HG02610 (cell line): Measurements from ENCODE around the gene GINS1.
A peak's percentile ranks its signal among the peaks of the same experiment; 100 is the strongest.

Experiments used
- ATAC-seq: cut with Tn5 transposase; IDR thresholded peaks from one replicate; pipeline ENCODE4 v1.9.1; 2021; ENCODE audit warnings: mild to moderate bottlenecking, moderate library complexity; ENCODE audit not compliant: unreplicated experiment

Gene GINS1

DNA sequence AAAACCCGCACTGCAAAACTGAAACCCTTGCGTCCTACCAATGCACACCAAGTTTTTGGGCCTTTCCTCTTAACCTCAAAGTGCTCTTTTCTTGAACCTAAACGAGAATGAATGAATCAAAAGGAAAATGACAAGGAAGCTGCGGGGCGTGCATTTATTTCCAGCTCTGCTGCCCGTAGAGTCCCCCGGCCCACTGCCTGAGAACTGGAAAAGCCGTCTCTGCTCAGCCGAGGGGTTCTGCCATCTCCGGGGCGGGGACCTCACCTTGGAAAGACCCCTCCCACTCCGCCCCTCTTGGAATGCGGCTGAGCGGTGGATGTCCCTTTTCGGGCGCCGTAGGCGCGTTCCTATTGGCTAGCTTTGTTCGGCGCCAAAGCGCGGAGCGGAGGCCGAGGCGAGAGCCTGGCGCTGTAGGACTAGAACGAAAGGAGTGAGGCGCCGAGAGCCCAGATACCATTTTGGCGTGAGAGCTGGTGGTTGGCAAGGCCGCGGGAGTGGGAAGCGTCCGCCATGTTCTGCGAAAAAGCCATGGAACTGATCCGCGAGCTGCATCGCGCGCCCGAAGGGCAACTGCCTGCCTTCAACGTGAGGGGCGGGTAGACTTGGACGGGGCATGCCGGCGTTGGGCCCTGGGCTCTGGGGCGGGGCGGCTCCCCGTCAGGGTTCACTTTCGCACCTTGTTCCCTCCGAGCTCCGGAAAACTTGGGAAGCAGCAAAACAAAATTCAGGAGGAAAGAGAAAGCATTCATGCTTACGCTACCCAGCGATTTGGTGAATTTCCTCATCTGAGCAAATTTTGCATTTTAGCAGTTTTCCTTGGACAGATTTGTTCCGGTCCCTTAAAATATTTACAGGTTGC is at the start of gene GINS1:
Gene GINS1, plus strand, starts transcription at position 363 of the 859 bp plus-strand sequence. Its CDS starts 148 bp downstream, at position 511.
- ATAC-seq, result peak; percentile 82

DNA sequence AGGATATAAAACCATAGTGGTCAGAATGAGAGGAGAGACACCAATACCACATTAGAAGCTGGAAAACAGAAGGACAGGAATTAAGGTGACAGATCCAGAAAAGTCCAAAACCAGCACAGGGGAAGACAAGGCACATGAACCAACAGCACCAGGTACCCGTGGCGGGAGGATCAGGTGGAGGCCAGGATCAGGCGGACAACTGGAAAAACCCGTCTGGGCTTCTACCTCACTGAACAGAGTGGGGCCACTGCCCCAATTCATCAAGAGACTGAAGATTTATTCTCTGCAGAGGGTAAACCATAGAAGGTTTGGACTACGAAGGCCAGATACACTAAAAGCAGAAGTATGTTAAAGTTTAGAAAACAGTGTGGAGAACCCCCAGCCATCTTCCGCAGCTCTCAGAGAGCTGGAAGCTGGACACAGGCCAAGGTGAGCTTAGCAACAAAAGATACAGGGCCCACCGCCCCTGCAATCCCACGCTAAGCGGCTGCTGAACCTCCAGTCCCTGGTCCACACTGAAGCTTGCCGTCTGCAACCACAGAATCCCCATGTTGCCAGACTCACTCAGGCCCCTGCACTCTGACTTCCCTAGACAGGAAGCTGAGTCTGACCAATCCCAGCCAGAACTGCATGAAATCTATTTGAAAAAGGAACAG is 46.7 kb upstream of the GINS1 start:
- peak; percentile 80 for ATAC-seq

- ATAC-seq, result peak; percentile 9
Observed at GRCh38 chr20:25361287-25361683, 46.2 kb upstream of the GINS1 start.

DNA sequence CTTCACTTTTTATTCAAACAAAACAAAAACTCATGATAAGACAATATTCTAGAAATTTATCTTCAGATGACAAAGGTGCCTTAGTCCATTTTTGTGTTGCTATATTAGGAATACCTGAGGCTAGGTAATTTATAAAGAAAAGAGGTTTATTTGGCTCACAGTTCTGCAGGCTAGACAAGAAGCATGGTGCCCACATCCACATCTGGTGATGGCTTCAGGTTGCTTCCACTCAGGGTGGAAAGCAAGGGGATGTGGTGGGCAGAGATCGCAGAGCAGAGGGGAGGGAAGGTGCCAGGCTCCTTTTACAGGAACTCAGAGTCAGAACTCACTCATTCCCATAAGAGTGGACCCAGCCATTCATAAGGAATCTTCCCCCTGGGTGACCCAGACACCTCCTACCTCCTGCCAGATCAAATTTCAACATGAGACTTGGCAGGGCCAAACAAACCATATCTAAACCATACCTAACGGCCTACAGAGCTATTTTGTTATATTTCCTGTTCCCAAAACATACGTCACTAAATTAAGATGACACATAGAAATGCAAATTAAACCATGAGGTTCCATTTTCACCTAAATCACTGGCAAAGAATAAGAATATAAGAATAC is 43.2 kb upstream of the GINS1 start:
- ATAC-seq, result no peak

DNA sequence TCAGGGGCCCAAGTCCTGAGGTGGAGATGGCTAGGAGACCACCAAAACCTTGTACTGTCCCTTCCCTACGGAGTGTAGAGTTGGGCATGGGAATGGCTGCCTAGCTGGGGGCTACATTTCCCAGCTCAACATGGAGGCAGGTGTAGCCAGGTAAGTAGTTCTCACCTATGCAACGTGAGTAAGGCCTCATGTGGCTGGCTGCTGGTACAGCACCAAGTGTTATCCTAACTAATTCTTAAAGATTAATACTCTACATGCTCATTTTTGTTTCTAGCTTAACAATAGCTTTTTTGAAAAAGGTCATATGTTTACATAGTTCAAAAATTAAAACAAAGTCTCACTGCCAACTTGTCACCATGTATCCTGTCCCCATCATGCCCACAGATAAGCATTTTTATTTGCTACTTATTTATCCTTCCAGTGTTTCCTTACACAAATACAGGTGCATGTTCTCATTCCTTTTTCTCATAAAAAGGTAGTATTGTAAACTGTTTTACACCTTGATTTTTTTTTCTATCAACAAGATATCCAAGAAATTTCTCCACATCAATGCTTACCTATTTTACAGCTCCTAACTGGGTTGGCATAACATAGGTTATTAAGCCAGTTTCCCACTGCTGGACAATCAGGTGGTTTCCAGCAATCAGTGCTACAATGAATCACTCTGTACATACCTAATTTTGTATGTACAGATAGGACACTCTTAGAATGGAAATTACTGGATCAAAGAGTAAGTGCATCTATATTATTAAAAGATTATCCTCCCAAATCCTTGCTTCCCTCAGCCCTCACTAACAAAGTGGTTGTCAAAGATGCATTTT is 42.4 kb upstream of the GINS1 start:
- no peak for ATAC-seq

DNA sequence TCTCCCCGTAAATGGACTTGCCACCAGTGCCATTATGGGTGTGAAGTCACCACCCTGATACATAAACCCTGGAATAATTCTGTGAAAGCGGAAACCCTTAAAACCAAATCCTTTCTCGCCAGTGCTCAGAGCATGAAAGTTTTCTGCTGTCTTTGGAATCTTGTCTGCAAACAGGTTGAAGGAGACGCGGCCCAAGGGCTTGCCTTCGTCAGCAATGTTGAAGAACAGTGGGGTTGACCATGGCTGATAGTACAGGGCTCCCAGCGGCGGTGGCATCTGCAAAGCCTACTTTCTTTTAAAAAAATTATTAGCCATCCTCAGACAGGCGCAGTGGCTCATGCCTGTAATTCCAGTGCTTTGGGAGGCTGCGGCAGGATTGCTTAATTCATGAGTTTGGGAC is 38.9 kb upstream of the GINS1 start:
- ATAC-seq, result no peak

DNA sequence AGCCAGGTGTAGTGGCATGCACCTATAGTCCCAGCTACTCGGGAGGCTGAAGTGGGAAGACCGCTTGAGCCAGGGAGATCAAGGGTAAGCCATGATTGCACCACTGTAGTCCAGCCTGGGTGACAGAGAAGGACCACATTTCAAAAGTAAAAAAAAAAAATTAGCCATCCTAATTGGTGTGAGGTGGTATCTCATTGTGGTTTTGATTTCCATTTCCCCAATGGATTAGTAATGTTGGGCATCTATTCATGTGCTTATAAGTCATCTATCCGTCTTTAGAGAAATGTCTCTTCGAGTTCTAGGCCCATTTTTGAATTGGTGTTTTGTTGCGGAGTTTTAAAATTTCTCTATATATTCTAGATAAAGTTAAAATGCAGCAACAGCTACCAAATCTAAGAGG is 38.5 kb upstream of the GINS1 start:
- ATAC-seq, result no peak

GRCh38 chr20:25369529-25369928 is 37.9 kb upstream of the GINS1 start:
- no peak for ATAC-seq

- no peak for ATAC-seq
Observed at GRCh38 chr20:25369971-25370370, 37.5 kb upstream of the GINS1 start.

DNA sequence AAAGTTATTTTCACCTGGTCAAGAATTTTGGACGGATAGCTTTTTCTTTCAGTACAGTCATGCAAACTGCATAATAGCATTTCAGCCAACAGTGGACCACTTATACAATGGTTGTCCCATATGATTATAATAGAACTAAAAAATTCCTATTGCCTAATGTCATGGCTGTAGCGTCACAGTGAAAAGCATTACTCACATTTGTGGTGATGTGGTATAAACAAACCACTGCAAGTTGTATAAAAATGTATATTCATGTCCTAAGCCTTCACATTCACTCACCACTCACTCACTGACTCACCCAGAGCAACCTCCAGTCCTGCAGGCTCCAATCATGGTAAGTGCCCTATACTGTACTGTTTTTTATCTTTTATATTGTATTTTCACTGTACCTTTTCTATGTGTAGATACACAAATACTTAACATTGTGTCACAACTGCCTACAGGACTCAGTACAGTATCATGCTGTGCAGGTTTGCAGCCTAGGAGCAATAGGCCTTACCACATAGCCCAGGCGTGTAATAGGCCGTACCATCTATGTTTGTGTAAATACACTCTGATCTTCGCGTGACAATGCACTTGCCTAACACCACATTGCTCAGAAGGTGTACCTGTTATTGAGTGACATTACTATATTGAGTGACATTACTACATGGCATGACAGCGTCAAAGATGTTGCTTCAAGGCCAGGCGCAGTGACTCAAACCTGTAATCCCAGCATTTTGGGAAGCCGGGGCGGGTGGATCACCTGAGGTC is 34.7 kb upstream of the GINS1 start:
- no peak for ATAC-seq

GRCh38 chr20:25374842-25375241 is 32.6 kb upstream of the GINS1 start:
- ATAC-seq, result no peak

- ATAC-seq, result no peak
Observed at GRCh38 chr20:25376236-25376635, 31.2 kb upstream of the GINS1 start.

- ATAC-seq, result no peak
Observed at GRCh38 chr20:25376886-25377285, 30.6 kb upstream of the GINS1 start.

DNA sequence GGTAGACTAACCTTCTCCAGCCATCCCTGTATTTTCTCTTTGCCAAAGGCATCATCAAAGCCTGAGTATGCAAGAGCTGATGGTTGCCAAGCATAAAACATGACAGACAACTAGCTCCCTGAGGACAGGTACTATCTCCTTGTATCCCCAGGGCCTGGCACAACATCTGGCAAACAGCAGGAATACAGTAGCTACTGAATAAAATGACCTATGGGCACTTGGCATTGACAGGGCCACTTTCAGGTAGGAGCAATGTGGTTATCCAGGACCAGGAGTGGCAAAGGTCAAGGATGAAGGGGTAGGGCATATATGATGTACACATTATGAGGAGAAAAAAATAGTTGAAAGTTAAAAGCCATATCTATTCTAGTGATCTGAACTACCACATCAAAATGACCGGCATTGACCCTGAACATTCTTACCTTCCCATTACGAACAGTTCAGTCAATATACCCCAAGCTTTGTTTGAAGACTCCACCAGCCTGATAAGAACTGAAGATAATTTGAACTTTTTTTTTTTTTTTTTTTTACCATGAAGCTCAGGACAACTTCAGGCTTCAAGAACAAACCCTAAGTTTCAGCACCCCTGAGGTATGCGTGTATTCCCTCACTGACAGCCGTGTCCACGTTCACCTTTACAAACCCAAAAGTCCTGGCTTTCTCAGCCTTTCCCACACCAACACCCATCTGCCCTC is 29.1 kb upstream of the GINS1 start:
- no peak for ATAC-seq

- ATAC-seq, result no peak
Observed at GRCh38 chr20:25378884-25379733, 28.4 kb upstream of the GINS1 start.

- ATAC-seq, result no peak
Observed at GRCh38 chr20:25380945-25381614, 26.4 kb upstream of the GINS1 start.

- no peak for ATAC-seq
Observed at GRCh38 chr20:25382704-25383370, 24.6 kb upstream of the GINS1 start.

GRCh38 chr20:25389401-25389857 is 18.0 kb upstream of the GINS1 start:
- peak; percentile 0 for ATAC-seq
